HG03565 (cell line): ENCODE data around the gene FHIT.

Experiments used
- ATAC-seq: cut with Tn5 transposase; IDR thresholded peaks from one replicate; pipeline ENCODE4 v1.9.1; 2021; ENCODE audit warnings: mild to moderate bottlenecking, moderate library complexity; ENCODE audit not compliant: unreplicated experiment

The FHIT gene

DNA sequence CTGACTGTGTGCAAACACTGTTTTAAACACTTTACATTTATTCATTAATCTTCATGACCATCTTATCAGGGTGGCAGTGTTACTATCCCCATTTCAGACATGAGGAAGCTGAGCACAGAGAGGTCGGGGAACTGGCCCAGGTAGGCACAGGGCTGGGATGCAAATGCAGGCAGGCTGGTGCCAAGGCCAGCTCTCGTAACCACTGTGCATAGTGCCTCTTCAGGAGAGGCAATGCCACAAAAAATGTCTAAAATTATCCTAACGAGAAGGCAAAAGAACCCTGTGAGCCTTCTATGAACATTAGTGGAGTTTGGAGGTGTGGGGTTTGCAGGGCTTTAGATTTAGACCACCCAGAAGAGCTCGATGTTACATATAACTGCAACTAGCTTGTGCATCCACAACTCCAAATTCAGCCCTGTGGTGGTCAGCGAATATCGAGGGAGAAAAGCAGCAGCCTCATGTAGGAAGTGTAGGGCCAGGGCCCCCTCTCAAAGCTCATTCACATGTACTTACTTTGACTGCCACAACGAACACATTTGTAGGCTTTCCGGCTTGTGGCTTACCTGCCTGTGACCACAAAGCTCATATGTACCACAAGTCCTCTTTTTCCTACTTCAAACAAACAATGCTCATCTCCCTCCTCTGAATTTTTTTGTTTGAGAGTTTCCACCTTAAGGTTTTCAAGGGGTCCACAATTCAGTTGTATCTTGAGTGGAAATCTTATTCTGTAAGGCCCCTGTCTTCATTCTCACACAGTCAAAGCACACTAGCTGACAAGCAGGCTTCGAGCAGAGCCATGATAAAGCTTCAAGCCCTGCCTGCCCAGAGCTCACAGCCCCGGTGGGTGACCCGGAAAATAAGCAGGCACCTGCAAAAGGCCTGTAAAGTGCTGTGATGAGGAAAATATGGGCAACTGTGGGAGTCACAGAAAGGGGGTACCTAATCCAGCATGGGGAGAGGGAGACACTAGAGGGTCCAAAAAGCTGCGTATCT is 1478.5 kb downstream of the FHIT start:
- no peak for ATAC-seq

DNA sequence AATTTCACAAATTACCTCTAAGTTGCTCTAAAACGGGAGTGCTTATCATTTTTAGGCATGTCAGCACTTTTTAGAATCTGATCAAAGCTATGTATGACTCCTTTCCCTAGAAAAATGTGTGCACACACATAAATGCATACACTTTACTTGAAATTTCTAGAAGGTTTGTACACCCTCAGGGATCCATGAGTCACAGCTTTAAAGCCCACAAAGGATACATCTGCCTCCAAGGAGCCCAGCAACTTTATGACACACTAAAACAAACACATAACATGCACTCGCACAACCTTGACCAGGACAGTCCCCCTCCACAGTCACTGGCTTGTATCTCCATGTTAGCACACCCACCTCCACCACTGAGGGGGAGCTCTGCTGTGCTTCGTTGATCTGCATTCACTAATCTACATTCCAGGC is 1479.5 kb downstream of the FHIT start:
- ATAC-seq = no peak

DNA sequence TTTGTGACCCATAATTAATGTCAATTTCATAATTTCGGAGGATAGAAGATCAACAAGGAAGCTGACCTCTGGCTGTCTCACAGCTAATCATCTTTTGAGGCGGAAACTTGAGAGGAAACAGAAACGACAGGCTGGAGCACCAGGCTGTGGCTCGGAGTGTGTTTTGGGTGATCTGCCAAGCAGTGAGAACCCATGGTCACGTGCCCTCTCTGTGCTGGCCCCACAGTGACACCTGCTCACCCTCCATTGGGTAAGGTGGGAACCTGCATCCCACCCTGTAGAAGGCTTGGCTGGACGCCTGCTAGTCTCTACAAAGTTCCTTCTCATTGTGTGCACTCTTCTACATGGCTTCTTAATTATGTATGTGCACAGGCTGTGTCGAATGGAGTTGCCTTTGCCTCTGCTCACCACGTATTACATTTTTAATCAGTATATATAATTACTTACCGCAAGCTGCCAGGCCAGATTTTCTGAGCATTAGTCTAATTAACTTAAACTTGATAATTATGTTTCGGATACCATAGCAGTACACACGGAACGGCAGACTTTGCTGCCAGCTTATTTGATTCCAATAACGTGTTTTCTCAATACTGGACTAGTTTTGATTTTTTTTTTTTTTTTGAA is 1482.0 kb downstream of the FHIT start:
- no peak for ATAC-seq

DNA sequence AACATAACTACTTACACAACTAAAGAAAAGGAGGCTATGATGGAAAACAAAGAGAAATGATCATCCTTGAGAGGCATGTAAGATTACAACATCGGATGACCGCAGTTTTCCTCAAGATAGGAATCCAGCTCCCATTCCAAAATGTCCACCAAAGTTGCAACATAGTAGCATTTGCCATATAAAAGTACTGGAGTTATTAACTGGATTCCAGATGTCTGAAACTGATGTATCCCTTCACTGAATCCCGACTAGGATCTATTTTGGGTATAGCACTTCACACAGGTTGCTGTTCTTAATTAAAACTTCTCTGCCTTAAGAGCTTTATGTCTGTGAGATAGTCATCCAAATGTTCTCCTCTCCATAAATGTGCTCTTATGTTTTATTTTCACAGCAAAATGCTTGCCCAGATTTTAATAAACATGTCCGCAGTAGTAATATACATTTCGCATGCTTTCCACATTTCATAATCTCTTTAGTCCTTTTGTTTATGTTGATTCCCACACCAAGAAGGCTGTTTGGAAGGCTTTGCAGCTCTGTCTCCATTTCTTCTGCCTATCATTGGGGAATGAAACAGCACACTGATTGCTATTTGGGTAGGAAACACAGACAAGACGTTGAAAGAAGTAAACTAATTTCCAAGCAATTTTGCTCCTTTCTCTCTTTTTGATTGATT is 1484.9 kb downstream of the FHIT start:
- ATAC-seq = no peak

DNA sequence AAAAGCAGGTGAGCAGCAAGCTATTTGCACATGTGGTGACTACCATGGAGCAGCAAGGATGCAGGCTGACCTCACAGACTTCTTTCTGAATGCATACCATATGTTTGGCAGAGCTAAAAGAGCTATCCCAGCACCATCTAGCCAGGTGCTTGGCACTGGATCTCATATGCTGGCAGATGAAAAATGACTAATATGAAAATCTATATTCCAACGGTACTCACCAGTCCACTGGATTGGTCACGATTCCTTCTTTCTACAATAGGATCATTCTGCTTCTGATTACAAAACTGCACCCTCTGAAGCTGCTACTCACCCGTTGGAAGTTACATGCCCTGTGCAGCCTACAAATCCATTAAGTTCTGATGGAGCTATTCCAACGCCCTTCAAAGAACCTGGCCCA is 1487.1 kb downstream of the FHIT start:
- ATAC-seq = no peak

DNA sequence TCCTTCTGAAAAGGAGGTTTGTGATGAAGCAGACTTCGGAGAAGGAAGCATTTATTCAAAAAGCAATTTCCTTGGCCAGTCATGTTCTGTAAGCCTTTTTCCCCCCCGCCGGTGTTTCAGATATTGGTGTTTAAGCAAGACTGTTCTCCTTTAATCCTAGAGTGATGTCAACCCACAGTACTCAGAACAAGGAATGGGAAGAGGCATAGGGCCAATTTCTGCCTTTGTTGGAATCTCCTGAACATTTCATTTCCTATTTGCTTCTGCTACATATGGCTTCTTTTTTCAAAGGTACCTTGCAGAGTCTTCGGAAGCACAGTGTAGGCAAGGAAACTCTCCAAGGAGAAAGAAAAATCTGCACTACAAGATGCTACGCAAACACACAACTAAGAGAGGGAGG is 1488.3 kb downstream of the FHIT start:
- no peak for ATAC-seq

DNA sequence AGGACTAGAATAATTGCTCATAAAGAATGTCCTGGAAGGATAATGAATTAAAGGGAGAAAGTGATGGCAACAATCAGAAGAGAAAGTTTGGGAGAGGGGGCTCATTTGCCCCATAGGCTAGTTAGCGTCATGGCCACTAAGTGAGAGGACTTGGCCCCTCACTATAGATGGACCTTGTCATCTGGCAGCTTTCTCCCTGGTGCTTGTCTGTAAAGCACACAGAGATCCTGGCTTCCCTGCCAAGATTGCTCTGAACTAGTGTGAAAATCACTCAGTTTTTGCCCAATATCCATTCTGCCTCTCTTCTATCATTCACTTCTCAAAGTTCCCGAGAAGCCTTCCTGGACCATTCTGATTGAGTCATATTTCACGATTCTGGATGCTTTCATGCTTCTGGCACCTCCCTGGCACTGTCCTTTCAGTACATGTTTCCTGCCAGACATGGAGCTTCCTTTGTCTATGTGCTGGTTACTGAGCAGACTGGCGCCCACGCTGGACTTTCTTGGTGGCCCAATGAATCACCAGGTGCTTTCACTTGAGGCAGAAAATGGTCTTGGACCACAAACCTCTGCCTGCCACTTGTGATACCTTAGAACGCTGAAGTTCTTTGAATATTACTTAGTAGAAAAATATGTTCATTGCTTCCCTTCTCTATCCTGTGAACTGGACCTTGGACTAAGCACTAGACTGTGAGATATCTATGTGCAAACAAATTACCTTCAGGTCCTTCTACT is 1491.8 kb downstream of the FHIT start:
- no peak for ATAC-seq

DNA sequence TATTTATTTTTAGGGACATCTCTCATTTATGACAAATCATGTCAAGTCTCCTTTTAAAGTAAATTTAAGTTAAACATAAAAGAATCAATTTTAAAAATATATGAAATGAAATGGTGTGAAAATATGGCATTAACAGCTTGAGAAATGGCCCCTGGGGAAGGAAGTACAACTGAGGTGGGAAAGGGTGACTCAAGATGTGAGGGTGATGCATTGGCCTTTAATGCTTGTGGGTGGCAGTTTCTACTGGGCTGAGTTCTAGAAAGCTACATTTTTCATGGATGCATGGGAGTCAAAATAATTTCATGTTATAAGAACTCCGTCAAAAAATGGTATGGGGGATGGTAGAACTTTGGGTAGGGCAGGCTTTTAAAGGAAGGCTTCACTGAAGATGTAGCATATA is 1492.6 kb downstream of the FHIT start:
- ATAC-seq = no peak

DNA sequence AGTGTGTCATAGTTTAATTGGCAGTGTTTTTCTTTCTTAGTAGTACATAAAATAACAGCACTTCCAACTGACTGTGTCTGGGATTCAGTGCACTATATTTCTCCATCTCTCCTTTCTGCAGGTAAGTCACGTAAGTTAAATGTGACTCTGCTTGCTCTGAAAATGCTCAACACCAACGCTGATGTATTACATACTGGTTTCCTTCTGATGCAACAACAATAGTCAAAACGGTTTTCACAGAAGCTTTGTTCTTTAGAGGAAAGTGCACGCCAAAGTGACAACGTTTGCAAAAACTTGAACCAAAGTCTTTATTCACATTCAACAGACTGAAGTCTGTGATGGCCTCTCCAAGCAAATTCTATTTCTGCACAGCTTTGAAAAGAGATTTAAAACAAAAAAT is 1494.3 kb downstream of the FHIT start:
- no peak for ATAC-seq

DNA sequence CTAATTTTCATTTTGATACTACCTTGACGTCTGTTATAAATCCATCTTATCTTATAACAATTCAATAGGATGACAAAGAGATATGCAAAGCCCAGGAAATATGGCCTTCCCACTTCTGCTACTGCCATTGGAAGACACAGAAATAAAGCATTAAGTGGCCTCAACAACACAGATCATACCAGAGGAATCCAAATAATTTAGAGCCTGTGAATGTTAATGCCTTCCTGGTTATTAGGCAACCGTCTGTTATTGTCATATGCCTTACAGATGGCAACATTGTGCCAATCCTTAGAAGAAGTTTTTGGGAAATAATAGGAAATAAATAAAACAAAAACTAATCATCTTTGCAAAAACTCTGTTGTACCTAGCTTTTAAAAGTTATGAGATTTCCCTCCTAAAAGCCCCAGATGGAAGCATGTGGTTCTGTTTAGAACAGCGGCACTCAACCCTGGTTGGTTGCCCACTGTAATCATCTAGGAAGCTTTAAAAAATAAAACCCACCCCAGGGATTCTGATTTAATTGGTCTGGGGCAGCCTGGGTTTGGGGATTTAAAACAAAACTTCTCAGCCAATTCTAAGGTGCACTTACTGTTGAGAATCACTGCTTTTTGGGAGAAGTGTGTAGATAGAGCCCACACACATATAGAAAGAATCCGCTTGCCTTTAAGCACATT is 1496.7 kb downstream of the FHIT start:
- no peak for ATAC-seq

DNA sequence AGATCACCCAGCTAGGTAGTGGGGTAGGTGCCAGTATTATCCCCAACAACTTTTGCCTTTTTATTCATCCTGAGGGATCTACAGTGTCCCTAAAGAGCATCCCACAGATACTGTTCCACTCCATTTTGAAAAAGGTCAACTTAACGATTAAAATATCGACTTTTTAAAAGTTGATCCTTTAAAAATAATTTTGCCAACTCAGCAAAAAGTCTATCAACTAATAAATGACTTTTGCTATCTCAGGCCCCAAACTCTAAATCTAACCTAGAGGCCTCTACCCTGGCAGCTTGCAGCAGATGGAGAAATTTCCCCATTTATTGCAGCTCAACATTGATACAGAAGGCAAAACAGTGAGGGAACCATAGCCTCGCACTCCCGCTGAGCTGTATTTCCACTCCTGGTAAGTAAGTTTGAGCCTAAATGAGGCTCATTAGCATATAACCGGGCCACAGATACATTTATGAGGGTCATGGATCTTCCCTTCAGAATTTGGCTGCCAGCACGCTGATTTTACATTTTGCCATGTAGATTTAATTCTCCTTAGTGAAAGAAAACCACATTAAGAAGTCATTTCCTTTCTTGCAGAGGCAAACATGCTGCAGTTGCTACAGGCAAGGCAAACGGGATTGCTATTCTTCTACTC is 1497.3 kb downstream of the FHIT start:
- ATAC-seq = no peak

DNA sequence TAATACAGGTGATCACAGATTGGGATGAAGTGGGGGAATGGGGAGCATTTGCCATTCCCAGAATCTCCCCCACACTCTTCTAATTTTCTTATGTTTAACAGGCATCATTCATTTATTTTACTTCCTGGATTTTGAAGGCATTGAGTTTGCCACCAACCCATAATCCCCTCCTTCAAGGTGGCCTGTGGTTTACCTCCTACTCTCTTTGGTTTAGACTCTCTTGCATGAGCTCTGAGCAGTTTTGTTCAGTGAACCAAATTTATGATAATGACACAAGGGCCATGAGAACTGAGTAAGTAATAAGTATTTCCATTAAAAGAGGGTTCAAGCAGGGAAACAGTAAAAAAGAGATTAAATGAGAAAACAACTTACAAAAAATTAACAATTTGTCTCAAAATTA is 1498.3 kb downstream of the FHIT start:
- no peak for ATAC-seq

DNA sequence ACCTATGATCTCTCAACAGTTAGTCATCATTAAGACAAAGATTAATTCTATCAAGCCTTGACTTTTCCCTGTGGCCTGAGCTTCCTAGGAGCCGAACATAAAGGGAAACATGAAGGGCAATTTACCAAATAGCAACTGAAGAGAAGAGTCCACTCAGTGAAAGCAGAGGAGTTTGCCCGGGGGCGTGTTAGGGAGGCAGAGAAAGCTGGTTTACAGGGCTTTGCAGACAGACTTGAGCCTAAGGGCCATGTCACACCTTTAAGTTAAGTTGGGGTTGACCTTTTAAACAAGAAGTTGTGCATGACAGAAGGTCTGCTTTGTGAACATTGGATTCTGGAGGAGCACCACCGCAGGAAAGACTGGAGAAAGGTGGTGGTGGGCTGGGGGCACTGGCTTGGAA is 1499.6 kb downstream of the FHIT start:
- no peak for ATAC-seq

DNA sequence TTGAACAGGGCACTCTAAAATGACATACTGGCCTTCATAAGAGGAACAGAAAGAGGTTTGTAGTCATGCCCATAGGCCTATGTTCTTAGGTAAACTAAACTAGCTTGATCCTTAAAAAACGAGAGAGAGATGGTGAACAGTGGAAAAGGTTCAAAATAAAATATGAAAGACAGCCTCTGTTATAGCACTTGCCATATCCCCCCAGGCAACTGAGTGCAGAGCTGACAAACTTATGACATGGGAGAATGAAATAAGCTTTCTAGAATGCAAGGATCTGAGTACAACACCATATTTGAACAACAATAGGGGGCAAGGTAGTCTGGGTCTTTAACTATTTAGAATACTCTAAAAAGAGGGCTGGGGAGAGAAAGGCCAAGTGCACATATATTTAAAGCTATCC is 1500.9 kb downstream of the FHIT start:
- no peak for ATAC-seq

DNA sequence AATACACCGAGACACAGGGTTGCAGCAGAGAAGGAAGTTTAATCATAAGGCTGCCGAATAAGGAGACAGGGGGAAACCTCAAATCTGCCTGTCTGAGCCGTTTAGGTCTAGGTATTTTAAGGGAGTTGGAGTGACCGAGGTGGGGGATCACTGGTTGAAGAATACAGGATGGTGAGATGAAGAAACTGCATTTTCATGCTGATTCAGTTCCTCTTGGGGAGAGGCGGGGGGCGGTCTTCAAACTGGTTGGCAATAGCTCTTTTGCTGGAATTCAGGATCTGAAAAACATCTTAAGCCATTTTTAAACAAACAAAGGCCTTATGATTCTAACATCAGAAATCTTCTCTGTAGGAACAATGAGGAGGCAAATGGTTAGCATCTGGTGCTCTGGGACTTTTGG is 1502.0 kb downstream of the FHIT start:
- no peak for ATAC-seq

DNA sequence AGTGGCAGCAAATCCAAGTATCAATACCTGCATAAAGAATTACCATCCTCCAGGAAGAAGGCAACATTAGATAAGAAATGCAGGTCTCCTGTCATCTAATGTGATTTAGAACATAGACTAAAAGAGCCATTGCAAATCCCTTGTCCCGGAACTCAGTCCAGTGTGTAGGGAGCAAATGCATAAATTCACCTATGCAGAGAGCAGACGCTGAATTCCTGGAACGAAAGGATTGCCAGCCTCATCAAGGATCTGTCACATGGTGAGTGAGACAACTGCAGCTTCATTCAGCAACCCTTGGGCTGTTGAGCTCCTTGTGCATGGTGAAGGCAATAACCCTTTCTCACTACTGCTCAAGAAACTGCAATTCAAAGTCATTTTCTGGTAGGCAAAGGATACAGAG is 1504.7 kb downstream of the FHIT start:
- ATAC-seq = no peak

DNA sequence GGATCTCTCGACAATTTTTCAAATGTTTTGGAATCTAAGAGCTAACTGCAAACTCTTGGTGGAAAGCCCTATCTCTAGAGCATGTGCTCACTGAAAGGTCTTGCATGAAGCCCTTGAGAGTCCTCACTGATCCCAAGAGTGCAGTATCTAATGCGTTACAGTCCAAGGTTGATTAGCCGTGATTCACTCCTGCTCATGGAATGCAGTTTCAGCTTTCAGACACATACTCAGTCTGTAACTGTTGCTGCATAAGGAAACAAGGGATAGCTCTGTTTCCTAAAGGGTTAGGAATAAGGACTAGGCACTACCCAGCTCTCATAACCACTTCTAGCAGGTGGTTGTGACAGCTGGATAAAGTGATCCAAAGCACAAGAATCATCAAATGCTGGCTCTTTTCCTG is 1514.0 kb downstream of the FHIT start:
- ATAC-seq = no peak

DNA sequence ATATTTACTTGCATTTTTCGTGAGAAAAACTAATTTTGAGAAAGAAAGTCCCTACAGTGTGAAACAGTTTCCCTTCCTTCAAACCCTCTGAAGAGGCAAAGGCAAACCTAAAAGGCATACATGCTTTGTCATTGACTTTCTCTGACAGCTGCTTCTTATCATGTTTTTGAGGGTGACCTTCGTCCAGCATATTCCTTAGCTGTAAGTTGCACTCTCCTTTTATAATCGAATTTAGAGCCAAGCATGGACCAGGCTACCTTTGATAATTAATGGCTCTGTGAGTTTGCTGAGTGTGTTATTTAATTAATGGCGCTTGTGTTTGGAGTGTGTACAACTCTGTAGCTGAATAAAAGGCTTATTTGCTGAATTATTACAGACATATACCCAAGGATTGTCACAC is 1517.2 kb downstream of the FHIT start:
- no peak for ATAC-seq

DNA sequence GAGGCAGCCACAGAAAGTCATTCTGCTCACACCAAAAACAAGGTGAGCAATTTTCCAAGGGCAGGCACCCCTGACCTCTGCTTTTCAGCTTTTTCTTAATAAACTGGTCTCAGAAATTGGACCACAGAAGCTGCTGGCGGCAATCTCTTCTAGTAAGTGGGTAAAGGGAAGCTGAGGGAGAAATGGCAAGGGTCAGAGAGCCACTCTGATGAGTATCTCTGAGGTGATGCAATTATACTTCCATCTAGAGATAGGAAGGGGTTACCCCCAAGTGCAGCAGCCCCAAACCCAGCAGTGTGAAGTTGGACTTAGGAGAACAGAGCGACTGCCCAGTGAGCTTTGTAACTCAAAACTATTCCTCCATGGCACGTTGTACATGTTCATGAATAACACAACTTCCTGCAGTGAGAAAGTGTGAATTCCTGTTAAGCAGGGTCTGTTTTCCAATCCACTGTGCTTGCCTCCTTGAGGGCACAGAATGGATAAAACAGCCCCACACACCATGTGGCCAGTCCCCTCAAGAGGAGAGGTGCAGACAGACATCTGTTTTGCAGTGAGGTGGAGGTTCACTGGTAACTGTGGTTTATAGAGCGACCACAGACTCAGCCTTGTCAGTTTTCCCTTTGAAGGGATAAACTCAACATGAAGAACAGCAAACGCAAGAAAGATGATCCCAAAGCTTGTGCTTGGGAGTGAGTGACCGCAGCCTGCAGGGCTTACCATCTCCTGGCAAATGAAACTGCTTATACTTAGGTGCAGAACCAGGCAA is 1518.0 kb downstream of the FHIT start:
- ATAC-seq = no peak
